GM12801 (cell line): ENCODE data around the gene GREB1L.

Experiments used
- CTCF ChIP-seq: IDR thresholded peaks from one replicate; pipeline ENCODE4 v1.5.1; 2011; ENCODE audit warnings: control low read depth; ENCODE audit not compliant: insufficient read length; ENCODE audit errors: extremely low read depth

Gene GREB1L

DNA sequence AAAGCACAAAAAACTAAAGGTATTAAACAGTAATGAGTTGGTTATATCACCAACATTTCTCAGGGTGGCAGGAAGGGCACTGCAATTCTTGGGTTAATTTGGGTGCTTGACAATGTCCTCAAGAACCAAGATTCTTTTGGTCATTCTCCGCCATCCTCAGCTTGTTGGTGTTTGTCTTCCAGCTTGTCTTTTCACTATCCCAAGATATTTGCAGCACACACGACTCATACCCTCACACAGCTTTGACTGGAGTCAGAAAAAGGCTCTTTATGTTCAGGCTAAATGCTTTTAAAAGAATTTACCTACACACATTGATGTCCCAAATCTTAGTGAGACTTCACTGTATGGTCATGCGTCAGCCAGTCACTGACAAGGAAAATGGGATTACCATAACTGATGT is 12.5 kb downstream of the GREB1L start:
- TF ChIP-seq CTCF = no peak

DNA sequence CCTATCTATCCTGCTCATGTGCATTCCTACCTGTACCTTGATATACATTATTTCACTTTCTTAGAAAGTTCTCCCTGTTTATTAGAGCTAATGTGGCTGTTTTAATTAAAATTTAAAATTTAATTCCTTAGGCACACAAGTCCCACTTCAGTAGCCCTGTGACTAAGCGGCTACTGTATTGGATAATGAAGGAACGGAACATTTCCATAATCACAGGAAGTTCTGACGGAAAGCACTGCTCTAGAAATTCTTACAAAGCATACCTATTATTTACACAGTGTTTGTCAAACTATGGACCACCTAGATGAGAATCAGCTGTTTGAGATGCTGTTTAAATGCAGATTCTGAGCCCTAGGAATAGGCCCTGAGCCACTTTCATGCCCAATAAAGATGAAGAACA is 13.2 kb downstream of the GREB1L start:
- no peak for TF ChIP-seq CTCF

DNA sequence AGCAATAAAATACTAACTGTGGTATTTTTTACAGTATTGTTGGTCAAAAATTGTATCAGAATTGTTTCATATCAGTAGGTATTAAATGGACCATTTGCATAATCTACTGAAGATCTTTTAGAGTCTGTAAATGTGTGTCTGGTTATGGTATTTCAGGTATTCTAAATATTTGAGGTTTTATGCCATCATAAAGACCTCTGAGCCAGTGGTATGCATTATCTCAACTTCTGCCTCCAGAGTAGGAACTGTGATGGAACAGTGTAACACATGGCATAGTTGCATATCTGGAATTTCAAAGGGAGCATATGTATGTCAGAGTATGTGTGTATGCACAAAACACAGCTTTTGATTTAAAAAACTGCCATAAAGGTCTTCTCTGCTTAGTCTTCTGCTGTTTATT is 15.4 kb downstream of the GREB1L start:
- TF ChIP-seq CTCF = no peak

GRCh38 chr18:21260621-21261020 is 18.6 kb downstream of the GREB1L start:
- no peak for TF ChIP-seq CTCF

DNA sequence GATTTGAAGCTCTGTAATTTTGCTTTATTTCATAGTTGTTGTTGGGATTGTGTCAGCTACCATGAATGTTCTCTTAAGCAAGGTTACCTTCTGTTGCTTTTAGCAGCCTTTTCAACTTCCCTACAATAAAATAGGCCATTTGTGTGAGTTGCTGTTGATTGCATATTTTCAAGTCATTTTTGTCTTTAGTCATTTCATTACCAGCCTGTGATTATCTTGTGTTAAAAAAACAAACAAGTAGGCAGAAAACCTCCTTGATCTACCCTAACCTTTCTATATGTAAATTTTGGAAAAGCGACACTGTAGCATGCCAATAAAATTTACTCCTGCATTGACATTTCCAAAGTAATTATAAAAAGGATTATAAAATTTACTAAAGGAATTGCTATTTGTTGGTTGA is 19.3 kb downstream of the GREB1L start:
- no peak for TF ChIP-seq CTCF

- no peak for TF ChIP-seq CTCF
These were observed 20.2 kb downstream of the GREB1L start for GRCh38 chr18:21262244-21262643.

GRCh38 chr18:21262979-21263378 is 20.9 kb downstream of the GREB1L start:
- TF ChIP-seq CTCF = no peak

GRCh38 chr18:21264651-21265050 is 22.6 kb downstream of the GREB1L start:
- TF ChIP-seq CTCF = no peak
